Measurements from ENCODE around the gene HGD.

HGD gene

GRCh38 chr3:120708408-120708807 lies 26.4 kb upstream of the HGD start:
- no peak for DNase-seq (ENCODE audit: low read depth)
- TF ChIP-seq, protein P1, sequence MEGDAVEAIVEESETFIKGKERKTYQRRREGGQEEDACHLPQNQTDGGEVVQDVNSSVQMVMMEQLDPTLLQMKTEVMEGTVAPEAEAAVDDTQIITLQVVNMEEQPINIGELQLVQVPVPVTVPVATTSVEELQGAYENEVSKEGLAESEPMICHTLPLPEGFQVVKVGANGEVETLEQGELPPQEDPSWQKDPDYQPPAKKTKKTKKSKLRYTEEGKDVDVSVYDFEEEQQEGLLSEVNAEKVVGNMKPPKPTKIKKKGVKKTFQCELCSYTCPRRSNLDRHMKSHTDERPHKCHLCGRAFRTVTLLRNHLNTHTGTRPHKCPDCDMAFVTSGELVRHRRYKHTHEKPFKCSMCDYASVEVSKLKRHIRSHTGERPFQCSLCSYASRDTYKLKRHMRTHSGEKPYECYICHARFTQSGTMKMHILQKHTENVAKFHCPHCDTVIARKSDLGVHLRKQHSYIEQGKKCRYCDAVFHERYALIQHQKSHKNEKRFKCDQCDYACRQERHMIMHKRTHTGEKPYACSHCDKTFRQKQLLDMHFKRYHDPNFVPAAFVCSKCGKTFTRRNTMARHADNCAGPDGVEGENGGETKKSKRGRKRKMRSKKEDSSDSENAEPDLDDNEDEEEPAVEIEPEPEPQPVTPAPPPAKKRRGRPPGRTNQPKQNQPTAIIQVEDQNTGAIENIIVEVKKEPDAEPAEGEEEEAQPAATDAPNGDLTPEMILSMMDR (IDR thresholded peaks at IDR 0.05; ENCODE audit: insufficient read depth, low read depth, low read length, missing control alignments) = no peak
- H3K4me3 ChIP-seq (ENCODE audit: low read length) = no peak overlapping the region

GRCh38 chr3:120706950-120707349 lies 24.9 kb upstream of the HGD start:
- no peak for DNase-seq (ENCODE audit: low read depth)
- TF ChIP-seq, protein P1 (IDR thresholded peaks at IDR 0.05; ENCODE audit: insufficient read depth, low read depth, low read length, missing control alignments) = no peak

GRCh38 chr3:120705884-120706582 lies 24.0 kb upstream of the HGD start:
- DNase-seq (ENCODE audit: low read depth) = peak; percentile 17
- TF ChIP-seq, protein P1 (IDR thresholded peaks at IDR 0.05; ENCODE audit: insufficient read depth, low read depth, low read length, missing control alignments) = no peak
- no peak overlapping the region for H3K4me3 ChIP-seq (ENCODE audit: low read length)

More at GRCh38 chr3:120706950-120707349, 24.9 kb upstream of the HGD start:
- no peak overlapping the region for H3K4me3 ChIP-seq (ENCODE audit: low read length)

- H3K4me3 ChIP-seq (ENCODE audit: low read length) = no peak overlapping the region
- TF ChIP-seq, protein P1 (IDR thresholded peaks at IDR 0.05; ENCODE audit: insufficient read depth, low read depth, low read length, missing control alignments) = no peak
- DNase-seq (ENCODE audit: low read depth) = no peak
Measured at GRCh38 chr3:120699333-120699732, 17.3 kb upstream of the HGD start.

DNA sequence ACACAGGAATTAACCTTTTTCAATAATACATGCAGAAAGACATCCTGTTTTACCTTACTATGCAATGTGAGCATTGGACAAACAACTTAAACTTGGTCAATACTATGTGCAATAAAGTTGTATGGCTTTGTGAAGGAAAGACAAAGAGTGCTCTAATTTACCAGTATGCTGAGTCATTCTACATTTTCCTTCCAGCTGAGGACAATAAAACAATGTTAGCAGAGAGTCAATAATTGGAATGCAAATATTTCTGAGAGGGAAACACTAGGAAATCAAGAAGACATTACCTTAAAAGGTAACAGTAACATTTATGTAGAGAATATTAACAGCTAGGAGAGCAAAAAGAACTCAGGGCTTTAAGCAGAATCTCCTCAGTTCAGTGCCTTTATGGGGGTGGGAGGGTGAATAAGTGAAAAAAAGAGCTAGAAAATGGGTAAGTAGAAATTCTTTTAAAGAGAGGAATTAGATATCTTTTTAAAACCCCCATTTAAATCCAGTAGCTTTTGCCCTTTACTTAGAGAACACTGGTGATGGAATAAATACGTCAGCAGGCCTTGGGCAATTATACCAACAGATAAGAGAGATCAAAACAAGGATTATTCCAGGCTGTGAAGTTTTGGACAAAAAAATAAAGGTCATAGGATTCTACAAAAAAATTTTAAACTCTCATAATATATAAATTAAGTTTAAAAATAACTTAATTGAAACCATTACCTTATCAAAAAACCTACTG lies 11.6 kb upstream of the HGD start:
- no peak overlapping the region for H3K4me3 ChIP-seq (ENCODE audit: low read length)
- TF ChIP-seq, protein P1 (IDR thresholded peaks at IDR 0.05; ENCODE audit: insufficient read depth, low read depth, low read length, missing control alignments) = no peak
- DNase-seq (ENCODE audit: low read depth) = peak; percentile 33

DNA sequence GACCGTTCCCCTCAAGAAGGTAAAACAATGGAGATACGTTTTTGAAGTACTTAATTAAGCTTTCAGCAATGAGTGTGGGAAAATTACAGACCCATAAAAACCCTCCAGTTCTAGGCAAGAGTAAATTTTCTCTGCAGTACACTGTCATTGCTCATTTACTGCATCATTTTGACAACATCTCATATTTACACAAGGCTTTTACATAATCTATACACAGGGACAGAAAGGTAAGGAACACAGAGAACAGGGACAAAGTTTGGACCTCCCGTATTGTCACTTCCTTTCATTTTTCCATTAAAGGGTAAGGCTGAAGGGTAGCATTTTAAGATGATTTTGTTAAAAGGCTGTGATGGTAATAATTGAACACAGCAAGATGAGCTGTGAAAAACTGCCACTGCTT lies 7.4 kb upstream of the HGD start:
- TF ChIP-seq, protein P1 (IDR thresholded peaks at IDR 0.05; ENCODE audit: insufficient read depth, low read depth, low read length, missing control alignments) = no peak
- DNase-seq (ENCODE audit: low read depth) = no peak

More for the DNA sequence above, 7.4 kb upstream of the HGD start:
- no peak overlapping the region for H3K4me3 ChIP-seq (ENCODE audit: low read length)

Data from epithelial cell of esophagus (primary cell).